ENCODE data around the gene GALNT6. TPM values are rescaled to one million over a fixed set of nuclear protein-coding genes. Genes with fewer than 3 reads are reported as not detected.
"Not testable (repeated sequence)": the region's sequence is repeated elsewhere in the genome, so short reads cannot be mapped to it uniquely, and the experiment has no call there.

The GALNT6 gene
- total and polyA plus RNA-seq, 2 donors (not counting 1 experiment from before 2014, with no cell fraction given) = 25.2 to 115 TPM

DNA sequence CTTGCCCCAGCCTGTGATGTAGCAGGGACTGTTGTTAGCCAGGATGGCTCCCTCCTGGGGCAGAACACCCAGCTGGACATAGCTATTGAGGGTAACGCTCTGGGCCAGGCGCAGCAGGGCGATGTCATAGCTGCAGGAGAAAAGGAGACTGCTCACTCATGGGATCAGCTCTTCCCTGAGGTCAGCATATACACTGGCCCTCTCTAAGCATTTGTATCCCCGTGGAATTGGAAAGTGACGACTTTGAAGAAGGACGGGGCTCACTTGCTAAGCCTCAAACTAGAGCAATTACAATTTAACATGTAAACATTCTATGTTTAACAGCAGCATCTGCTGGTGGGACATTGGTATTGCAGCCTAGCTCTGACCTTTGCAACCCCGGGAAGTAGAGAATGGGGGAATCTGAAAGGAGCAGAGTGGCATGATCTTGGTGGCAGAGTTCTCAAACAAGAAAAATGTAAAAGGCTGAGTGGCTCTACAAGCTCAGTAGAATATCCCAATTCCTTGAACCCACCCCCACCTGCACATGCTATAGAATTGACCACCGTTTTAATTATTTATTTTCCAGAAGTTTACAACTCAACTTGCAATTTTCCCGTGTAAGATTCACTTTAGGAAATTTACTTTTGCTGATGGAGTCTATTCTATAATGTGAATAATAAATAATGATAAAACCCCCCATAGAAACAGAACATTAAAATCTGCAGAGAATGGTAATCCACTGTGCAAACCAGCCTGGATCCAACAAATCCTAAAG is 49.8 kb downstream of the GALNT6 start:
- no peak for TF ChIP-seq EZH2 (IDR thresholded peaks at IDR 0.05; ENCODE audit: low read length, missing control alignments)
- TF ChIP-seq, protein P1, sequence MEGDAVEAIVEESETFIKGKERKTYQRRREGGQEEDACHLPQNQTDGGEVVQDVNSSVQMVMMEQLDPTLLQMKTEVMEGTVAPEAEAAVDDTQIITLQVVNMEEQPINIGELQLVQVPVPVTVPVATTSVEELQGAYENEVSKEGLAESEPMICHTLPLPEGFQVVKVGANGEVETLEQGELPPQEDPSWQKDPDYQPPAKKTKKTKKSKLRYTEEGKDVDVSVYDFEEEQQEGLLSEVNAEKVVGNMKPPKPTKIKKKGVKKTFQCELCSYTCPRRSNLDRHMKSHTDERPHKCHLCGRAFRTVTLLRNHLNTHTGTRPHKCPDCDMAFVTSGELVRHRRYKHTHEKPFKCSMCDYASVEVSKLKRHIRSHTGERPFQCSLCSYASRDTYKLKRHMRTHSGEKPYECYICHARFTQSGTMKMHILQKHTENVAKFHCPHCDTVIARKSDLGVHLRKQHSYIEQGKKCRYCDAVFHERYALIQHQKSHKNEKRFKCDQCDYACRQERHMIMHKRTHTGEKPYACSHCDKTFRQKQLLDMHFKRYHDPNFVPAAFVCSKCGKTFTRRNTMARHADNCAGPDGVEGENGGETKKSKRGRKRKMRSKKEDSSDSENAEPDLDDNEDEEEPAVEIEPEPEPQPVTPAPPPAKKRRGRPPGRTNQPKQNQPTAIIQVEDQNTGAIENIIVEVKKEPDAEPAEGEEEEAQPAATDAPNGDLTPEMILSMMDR (conservative IDR thresholded peaks at IDR 0.05 in 1 of 2, IDR thresholded peaks at IDR 0.05 in 1 of 2; ENCODE audit: low read depth in 1 of 2, low read length in 2 of 2) = peak; percentile 100
- Histone ChIP-seq H3K27me3 (ENCODE audit: control insufficient read depth, insufficient read depth, low read length) (no peaks in the 10 kb centered on the region), H3K9ac (ENCODE audit: insufficient read depth, low read length) (no peak overlapping the region), H3K27ac (ENCODE audit: insufficient read depth, low read length) (no peak overlapping the region), H4K20me1 (ENCODE audit: control insufficient read depth, extremely low read depth, insufficient read depth, low read length) (no peaks in the 10 kb centered on the region), H3K79me2 (ENCODE audit: control insufficient read depth, insufficient read depth, low read length) (no peaks in the 10 kb centered on the region), H3K4me1 (ENCODE audit: control insufficient read depth, extremely low read depth, insufficient read depth, low read length) (peaks cover 2% of the 10 kb centered on the region), H3K4me2 (ENCODE audit: extremely low read depth, insufficient read depth, low read length) (peak overlapping the region; percentile 72), H3K4me3 (replicated peaks in 1 of 4; ENCODE audit: control extremely low read depth in 1 of 4, insufficient read depth in 1 of 4, low read depth in 3 of 4, low read length in 4 of 4) (peak overlapping the region in 1 of 4 experiments; percentile 6), H2AFZ (ENCODE audit: low read length) (peak overlapping the region; percentile 90), H3K36me3 (ENCODE audit: control insufficient read depth, insufficient read depth, low read length) (no peaks in the 10 kb centered on the region), H3K9me3 (ENCODE audit: control insufficient read depth, insufficient read depth, low read depth, low read length) (no peaks in the 10 kb centered on the region)
- DNase-seq (ENCODE audit: low read depth in 2 of 2) = peak; percentile 51 to 77

DNA sequence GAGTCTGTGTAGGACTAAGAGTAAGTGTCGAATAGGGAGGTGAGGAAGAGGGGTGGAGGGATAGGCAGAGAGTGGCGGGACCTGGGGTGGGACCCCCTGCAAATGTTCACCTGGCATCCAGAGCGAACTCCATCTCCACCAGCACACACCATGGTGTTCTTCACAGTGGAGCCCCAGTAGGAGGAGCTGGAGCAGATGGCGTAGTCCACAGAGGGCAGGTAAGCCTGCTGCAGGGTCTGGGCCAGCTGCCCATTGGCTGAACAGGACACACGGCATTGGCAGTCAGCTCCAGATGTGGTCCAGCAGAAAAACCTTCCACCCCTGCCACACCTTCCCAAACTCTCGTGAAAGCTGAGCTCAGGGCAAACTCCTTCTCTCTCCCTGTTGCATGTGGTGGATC is 51.5 kb downstream of the GALNT6 start:
- Histone ChIP-seq H3K79me2 (ENCODE audit: control insufficient read depth, insufficient read depth, low read length) (no peaks in the 10 kb centered on the region), H4K20me1 (ENCODE audit: control insufficient read depth, extremely low read depth, insufficient read depth, low read length) (no peaks in the 10 kb centered on the region), H3K4me1 (ENCODE audit: control insufficient read depth, extremely low read depth, insufficient read depth, low read length) (peaks cover 2% of the 10 kb centered on the region), H3K9me3 (ENCODE audit: control insufficient read depth, insufficient read depth, low read depth, low read length) (no peaks in the 10 kb centered on the region), H3K27ac (ENCODE audit: insufficient read depth, low read length) (no peak overlapping the region), H3K27me3 (ENCODE audit: control insufficient read depth, insufficient read depth, low read length) (no peaks in the 10 kb centered on the region), H3K4me3 (replicated peaks in 1 of 4; ENCODE audit: control extremely low read depth in 1 of 4, insufficient read depth in 1 of 4, low read depth in 3 of 4, low read length in 4 of 4) (no peak overlapping the region), H2AFZ (ENCODE audit: low read length) (no peak overlapping the region), H3K4me2 (ENCODE audit: extremely low read depth, insufficient read depth, low read length) (no peak overlapping the region), H3K9ac (ENCODE audit: insufficient read depth, low read length) (no peak overlapping the region), H3K36me3 (ENCODE audit: control insufficient read depth, insufficient read depth, low read length) (no peaks in the 10 kb centered on the region)
- TF ChIP-seq, protein P1 (conservative IDR thresholded peaks at IDR 0.05 in 1 of 2, IDR thresholded peaks at IDR 0.05 in 1 of 2; ENCODE audit: low read depth in 1 of 2, low read length in 2 of 2) = no peak
- no peak for TF ChIP-seq EZH2 (IDR thresholded peaks at IDR 0.05; ENCODE audit: low read length, missing control alignments)
- no peak for DNase-seq (ENCODE audit: low read depth in 2 of 2)

DNA sequence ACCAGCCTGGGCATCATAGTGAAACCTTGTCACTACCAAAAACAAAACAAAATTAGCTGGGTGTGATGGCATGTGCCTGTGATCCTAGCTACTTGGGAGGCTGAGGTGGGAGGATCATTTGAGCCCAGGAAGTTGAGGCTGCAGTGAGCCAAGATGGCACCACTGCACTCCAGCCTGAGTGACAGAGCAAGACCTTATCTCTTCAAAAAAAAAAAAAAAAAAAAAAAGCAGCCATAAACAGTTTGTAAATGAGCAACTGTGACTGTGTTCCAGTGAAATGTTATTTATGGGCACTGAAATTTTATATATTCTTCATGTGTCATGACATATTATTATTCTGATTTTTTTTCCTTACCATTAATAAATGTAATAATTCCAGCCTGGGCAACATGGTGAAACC is 53.9 kb downstream of the GALNT6 start:
- H3K4me2 ChIP-seq (ENCODE audit: extremely low read depth, insufficient read depth, low read length); H4K20me1 ChIP-seq (ENCODE audit: control insufficient read depth, extremely low read depth, insufficient read depth, low read length); H3K9me3 ChIP-seq (ENCODE audit: control insufficient read depth, insufficient read depth, low read depth, low read length); H3K27me3 ChIP-seq (ENCODE audit: control insufficient read depth, insufficient read depth, low read length); H3K27ac ChIP-seq (ENCODE audit: insufficient read depth, low read length); H3K9ac ChIP-seq (ENCODE audit: insufficient read depth, low read length); H3K36me3 ChIP-seq (ENCODE audit: control insufficient read depth, insufficient read depth, low read length); DNase-seq (ENCODE audit: low read depth in 2 of 2); H3K4me3 ChIP-seq (replicated peaks in 1 of 4; ENCODE audit: control extremely low read depth in 1 of 4, insufficient read depth in 1 of 4, low read depth in 3 of 4, low read length in 4 of 4); H3K79me2 ChIP-seq (ENCODE audit: control insufficient read depth, insufficient read depth, low read length); H3K4me1 ChIP-seq (ENCODE audit: control insufficient read depth, extremely low read depth, insufficient read depth, low read length); H2AFZ ChIP-seq (ENCODE audit: low read length): not testable (repeated sequence)
